G401.6 (cell line): ENCODE data around the gene VPS45.

Source experiments
- FAIRE-seq: peaks from 2 replicates; lab custom pipeline; 2012; peaks lifted over from hg19 to GRCh38; lab: Jason Lieb, UNC

Gene VPS45

DNA sequence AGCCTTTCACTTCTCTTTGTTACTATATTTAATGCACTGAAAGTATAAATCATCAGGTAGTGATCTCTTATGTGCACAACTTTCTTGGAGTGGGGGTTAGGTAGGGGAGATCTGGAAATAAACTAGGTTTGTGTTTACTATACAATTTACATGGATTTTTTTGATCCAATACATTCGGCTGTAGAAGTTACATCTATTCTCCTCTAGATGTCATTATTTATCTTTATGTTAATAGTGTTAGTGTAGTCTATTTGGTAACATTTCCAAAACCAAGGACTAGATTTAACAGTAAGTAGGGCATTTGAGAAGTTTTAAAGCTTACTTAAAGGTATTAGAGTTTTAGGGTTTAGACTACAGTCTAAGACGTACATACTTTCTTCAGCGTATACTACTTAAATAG, 5.4 kb downstream of the VPS45 start:
- FAIRE-seq = peak; percentile 89

DNA sequence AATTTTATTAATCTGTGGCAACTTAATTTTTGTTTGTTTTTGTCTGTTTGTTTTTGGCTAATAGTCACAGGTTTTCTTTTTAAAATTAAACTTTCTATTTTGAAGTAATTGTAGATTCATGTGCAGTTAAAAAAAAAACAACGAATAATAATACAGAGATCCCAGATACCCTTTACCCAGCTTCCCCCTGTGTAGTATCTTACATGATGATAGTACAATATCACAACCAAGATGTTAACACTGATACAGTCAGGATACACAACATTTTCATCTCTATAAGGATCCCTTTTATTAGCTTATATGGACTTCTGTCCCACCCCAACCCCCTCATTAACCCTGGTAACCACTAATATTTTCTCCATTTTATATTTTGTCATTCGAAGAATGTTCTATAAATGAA, 5.9 kb downstream of the VPS45 start:
- FAIRE-seq = no peak

DNA sequence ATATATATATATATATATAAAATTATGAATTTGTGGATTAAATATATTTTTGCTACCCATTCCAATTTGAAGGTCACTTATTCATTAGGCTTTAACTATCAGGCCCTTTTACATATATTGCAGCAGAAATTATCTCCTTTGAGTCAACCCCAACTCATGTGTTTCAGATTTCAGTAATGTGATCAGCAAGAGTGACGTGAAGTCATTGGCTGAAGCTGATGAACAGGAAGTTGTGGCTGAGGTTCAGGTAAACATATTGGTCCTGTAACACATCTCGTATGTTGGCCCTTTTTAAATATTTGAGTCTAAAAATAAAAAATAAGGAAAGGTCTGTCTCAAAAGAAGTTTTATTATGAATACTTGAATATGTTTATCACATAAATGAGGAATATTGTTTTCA, 8.5 kb downstream of the VPS45 start:
- no peak for FAIRE-seq

DNA sequence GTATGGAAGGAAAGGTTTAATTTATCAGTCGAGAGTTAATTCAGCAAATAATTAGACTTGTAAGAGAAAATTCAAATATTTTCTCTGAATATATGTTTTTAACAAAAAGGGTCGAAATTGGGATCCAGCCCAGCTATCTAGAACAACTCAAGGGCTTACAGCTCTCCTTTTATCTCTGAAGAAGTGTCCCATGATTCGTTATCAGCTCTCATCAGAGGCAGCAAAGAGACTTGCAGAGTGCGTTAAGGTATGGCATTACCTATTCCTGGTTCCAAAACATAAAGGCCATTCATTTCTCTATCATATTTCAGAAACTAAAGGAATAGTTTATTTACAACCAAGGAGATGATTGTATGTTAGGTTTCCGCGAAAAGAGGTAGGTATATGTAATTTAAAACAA, 9.4 kb downstream of the VPS45 start:
- no peak for FAIRE-seq

DNA sequence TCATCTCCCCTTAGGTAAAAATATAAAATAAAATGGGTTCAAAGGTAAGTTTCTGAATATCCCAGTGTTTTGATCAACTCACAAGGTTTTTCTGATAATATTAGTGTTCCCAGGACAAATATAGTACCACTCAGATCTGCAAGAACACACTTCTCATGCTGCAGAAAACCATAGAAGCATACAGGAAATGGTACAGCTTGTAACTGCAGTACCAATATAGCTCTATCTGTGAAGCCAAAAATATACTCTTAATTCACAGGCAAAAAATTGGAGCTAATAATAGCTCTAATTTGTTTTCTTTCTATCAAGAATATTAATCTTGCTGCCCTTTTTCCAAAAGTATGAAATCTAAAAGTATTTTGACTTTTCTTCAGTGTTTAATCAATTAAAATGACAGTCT, 13.2 kb downstream of the VPS45 start:
- FAIRE-seq = no peak

DNA sequence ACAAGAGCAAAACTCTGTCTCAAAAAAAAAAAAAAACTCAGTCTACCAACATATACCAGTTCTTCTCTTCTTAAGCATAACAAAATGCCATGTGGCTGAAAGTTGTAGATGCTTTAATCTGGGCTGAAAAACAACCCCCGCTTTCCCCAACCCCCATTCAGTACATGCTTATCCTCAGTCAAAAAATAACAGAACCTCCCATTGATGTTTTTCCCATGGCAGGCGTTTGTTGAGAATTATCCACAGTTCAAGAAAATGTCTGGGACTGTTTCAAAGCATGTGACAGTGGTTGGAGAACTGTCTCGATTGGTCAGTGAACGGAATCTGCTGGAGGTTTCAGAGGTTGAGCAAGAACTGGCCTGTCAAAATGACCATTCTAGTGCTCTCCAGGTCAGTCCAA, 14.9 kb downstream of the VPS45 start:
- FAIRE-seq = no peak

DNA sequence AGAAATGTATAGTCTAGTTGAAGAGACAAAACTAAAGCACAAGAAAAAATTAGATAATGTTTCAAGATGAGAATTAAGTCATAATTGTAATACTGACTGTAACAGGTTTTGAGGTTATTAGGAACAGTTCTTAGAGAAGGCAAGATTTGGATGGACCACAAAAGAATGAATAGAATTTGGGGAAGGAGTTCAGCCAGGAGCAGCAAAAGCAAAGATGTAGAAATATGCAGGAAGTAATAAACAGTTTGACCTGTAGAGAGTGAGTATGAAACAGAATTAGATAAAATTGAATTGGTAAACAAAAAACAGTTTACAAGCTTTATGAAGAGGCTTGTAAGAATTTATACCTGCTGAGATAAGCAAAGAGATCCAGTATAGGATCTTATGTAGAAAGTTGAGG, 16.3 kb downstream of the VPS45 start:
- FAIRE-seq = no peak

DNA sequence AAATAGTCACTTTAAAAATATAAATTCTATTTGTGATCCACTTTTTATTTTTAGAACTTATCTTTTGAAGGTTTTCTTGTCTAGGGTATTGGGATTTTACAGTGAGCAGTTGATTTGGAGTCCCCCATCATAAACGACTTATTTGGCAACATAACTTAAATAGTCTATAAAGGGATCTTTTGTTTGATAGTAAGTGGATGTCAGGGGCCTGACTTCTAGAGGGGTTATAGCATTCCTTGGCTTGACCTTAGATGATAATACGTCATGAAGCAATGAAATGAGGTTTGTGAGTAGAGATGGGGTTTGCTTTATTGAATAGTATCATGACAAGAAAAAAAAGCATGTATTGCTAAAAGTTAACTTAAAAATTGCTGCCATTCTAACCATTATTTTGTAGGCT, 17.8 kb downstream of the VPS45 start:
- no peak for FAIRE-seq

DNA sequence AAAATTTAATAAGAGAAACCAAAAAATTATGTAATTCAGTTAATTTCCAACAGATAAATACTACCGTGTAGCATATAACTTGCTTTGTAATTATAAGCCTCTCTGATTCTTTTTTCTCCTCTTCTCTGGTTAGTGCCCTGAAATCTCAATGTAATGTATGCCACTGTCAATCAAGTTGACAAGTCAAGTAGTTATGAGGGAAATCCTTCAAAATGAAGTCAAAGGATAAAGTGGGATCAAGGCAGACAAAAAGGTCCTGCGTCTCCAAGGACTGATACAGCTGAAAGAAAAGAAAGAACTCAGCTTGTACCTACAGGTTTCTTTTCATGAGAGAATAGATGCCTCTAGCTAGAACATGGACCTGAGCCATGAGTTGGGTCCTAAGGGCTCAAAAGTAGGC, 19.8 kb downstream of the VPS45 start:
- FAIRE-seq = no peak

DNA sequence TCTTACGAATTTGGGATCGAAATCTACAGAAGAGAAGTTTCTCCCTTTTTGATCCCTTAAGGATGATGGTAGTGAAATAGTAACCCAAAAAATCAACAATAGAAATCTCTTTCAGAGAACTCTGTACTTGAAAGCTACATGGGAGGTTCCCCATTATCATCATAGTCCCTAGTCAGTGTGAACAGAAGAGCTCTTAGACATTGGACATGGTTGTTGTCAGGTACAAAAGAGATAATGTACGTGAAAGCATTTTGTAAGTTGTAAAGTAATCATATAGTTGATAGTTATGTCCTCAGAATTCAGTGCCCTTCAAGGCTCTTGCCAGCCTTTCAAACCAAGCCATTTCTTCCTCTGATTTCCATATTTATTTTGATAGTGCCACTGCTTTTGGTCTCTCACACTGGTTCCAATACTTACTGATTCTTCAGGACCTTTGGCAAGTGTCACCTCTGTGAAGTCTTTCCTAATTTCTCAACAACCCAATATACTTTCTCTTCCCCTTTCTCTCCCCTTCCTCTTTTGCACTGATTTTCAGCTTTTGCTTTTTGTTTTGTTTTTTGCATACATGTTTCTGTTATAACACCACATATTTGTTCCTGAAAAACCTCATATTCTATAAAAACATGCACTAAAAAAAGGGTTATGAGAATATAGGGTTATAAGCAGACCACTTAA, 22.4 kb downstream of the VPS45 start:
- no peak for FAIRE-seq

DNA sequence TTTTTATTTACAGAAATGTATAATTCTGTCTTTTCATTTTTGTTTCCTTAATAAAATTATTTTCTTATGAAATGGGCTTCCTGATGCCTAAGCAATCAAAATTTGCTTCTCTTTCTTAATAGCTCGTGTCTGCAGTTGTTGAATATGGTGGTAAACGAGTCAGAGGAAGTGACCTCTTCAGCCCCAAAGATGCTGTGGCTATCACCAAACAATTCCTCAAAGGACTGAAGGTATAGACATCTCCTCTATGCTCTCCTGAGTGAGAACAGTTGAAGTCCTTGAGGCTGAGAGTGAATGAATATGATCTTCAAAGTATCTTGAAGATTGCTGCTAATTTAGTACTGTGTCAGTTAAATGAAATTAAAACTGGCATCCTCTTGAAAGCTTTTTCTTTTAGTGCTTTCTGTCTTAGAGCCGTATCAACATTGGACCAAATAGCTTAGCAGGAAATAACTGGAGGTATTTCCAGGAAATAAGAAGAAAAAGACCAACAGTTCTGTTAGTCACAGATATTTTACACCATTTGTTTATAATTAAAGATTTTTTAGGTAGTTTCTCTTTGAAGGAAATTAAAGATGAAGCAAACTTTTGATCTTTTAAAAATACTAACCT, 24.7 kb downstream of the VPS45 start:
- FAIRE-seq = no peak

DNA sequence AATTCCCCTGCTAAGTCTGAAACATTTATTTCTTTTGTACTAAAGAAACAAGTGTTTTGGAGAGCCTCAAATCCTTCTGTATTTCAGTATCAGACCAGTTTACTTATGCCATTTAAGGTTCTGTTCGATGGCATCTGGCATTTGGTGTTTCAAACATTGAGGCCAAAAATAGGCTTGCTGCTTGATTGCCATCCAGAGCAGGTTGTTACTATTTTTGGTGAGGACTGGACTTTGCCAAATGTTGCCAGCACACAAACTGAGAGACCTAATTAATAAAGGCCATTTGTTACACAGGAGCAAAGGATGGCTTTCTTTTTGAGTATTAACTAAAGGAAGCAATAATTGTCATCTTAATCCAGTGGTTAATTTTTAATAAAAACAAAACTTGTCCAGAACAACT, 26.2 kb downstream of the VPS45 start:
- FAIRE-seq = no peak

DNA sequence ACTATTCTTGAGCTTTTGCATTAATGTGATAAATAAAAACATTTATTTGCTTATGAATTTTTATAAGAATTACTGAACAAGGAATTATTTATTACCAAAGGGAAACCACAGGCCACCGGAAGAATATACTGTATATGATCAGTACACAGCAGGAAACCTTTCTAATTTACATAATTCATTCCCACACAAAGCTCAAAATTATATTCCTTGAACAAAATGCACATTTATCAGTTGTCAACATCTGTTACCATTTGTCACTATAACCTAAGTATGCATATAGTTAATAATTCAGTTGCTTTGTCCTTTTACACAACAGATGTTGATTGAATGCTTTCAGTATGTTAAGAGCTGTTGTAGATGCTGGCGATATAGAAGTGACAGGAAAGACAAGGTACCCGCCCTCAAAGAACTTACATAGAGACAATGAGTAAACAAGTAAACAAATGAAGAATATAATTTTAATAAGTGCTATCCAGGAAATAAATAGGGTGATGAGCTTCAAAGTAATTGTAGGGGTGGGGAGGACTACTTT, 27.2 kb downstream of the VPS45 start:
- no peak for FAIRE-seq

DNA sequence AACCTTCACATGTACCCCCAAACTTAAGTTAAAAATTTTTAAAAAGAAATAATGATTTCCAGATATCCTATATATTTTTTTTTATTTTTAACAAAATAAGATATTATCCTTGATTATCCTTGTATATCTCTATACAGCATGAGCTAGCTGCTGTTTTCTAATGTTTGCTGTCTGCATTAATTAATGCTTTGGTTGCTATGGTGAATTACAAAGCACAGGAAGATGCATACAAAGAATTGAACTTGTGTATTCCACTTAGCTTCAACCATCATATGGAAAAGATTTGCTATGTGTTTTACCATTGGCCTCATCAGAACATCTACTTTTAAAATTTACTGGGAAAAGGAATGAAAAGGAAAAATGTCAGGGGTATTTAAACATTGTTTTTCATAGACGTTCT, 35.4 kb downstream of the VPS45 start:
- no peak for FAIRE-seq

DNA sequence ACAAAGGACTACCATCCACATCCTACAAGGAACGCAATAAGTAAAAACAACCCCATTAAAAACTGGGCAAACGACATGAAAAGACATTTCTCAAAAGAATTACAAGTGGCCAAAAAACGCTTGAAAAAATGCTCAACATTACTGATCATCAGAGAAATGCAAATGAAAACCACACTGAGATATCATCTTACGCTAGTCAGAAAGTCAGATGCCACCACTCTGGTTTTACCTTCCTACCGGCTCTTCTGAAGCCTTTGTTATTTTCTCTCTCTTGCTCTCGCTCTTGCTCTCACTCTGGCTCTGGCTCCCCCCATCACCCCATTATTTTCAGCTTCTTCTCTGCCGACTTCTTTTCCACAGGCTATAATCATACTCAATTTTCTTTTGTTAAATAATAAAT, 38.8 kb downstream of the VPS45 start:
- FAIRE-seq = no peak

DNA sequence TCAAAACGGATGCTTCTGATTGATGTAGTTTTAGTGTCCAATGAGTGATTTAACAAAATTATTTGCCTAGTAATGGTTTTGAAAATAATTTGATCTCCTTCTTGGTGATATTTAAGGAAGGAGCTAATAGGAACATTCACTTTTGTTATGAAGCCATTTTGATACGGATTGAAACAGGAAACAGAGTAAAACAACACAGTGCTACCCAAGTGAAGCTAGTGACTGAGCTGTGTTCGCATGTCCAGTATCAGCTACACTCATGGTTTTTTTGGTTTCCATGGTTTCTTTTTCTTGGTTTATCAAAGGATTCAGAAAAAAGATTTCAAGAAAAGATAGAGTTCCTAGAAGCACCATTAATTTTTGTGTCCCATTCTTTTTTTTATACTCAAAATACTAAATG, 42.0 kb downstream of the VPS45 start:
- no peak for FAIRE-seq

DNA sequence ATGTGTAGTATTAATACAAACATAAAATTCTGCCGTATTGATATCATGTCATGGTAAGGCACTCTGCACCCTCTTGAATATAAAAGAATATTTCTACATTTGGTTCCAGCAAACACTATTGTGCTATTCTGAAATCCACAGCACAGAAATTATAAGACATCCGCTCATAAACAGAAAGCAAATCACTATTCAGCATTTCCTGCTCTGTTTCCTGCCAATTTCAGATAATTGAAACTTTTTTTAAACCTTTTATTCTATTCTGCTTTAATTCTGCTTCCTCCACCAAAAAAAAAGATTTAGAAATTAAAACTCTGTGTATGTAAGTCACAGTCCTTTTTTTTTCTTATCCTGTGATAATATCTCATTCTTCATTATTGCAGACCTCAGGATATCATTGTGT, 42.5 kb downstream of the VPS45 start:
- FAIRE-seq = no peak

DNA sequence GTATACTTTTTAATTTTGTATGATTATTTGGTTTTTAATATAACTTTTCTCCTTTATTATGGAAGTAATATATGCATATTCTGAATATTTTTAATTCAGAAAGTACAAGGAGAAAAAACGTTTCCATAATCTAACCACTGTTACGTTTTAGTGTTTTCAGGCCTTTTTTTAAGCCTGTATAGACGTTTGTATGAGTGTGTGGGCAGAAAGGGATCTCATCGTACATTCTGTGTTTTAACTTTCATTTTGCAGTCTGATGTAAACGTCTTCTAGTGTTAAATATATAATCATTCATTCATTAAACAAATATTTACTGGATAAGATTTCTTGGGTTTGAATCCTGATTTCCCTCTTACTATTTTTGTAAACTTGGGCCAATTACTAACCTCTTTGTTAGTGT, 44.1 kb downstream of the VPS45 start:
- no peak for FAIRE-seq

DNA sequence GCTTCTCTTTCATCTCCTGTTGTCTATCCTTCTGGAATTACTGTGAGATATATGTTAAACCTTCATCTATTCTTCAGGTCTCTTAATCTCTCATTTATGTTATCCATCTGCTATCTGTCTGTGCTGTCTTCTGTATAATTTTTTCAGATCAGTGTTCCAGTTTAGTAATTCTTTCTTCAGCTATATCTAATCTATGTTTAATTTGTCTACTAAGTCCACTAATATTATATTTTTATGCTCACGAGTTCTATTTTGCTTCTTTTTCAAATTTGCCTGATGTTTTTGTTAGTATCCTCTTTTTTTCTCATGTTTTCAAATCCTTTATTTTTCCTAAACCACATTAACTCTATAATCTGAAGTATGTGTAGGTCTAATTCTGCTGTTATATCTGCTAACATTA, 47.5 kb downstream of the VPS45 start:
- FAIRE-seq = no peak

DNA sequence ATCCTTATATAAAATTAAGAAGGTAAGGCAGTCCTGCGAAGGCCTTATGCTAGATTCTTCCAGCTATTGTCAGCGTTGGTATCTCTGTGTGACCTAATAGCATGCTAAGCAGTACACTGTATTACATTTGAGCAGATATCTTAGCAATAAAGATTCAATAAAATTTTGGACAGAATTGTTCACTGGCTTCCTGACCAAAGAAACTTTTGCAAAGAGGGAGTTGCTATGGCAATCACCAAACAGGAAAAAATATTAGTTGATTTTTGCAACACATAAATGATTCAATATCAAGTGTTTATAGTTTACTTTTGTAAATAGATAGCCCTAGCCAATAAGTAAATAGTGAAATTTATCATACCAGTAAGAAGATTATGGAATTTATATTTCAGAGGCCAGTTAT, 51.1 kb downstream of the VPS45 start:
- no peak for FAIRE-seq

DNA sequence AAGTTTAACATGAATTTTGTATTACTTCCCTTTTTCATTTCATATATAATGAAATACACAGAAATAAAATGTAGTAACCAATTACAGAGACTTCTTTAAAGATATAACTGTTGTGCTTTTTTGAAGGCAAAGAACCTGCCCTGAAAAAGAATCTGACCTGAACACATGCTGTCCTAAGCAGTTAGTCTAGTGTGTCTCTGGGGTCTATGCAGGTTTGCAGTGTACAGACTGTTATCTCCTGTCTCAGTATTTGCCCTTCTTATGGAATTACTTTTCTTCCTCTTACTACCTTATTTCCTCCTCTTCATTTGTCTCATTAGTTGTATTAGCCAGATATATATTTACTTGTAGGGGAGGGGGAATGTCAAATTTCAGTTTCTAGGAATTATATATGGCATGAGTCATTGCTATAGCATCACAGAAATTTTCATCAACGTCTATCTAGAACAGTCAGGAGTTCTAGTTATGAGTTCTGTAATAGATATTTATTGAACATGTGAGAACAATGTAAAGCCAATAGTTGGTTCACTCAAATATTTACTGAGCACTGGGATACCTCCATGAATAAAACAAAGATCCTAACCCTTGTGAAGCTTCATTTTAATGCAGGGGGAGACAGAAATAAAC, 53.8 kb downstream of the VPS45 start:
- FAIRE-seq = no peak

DNA sequence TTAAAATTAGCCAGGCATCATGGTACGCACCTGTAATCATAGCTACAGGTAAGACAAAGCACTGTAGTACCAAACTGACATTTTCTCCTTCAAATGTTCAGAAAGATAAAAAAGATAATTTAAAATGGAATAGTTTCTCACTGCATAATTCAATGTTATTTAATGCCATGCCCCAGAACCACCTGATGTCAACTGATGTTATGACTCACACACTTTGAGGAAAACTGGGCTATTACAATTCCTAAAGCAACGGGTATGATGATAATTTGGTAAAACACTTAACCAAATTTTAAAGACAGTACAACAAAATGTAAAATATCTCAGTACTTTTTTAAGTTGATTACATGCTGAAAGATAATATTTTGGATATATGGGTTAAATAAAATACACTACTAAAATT, 59.2 kb downstream of the VPS45 start:
- FAIRE-seq = no peak

DNA sequence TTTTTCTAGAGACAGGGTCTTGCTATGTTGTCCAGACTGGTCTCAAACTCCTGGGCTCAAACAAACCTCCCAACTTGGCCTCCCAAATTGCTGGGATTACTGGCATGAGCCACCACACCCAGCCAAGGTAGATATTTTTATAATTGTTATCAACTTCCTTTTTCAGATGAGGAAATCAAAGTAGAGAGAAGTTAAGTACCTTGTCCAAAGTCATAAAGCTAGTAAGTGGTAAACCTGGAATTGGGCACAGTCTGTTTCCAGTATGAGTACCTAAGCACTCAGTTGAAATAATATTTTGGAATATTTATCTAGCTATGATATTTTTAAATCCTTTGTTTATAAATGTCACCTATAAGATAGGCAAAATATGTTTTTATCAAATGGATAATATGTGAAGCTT, 59.9 kb downstream of the VPS45 start:
- FAIRE-seq = no peak

DNA sequence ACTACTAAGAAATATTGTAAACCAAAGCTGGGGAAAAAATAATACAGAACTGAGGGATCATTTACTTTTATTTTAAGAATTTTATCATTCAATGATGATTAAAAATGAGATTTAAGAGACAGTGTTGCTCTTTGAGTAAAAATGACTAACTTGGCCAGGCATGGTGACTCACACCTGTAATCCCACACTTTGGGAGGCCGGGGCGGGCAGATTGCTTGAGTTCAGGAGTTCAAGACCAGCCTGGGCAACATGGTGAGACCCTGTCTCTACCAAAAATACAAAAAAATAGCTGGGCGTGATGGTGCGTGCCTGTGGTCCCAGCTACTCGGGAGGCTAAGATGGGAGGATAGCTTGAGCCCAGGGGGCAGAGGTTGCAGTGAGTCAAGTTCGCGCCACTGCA, 60.3 kb downstream of the VPS45 start:
- FAIRE-seq = no peak
